A673 (cell line): ENCODE results near the gene CCDC88C.

Experiments used
- CTCF ChIP-seq: fragments of 300-800, 200-600 bp; sonication (generic); conservative IDR thresholded peaks from 2 replicates; pipeline ENCODE4 v1.5.1; 2017; ENCODE audit warnings: low read depth, mild to moderate bottlenecking, antibody characterized with exemption, low read length, moderate library complexity, mixed read lengths
- EZH2 ChIP-seq: fragments of 200-600 bp; sonication (generic); IDR thresholded peaks from 2 replicates; pipeline ENCODE4 v1.6.1; 2017; ENCODE audit warnings: borderline replicate concordance, low read depth, mild to moderate bottlenecking, mixed read lengths, antibody characterized with exemption, low read length; ENCODE audit not compliant: poor library complexity, severe bottlenecking

GRCh38 chr14:91358654-91359220 lies 58.9 kb downstream of the CCDC88C start:
- TF ChIP-seq CTCF (no peak), EZH2 (no peak)
